NCI-H345 treated with DMSO at 0.1 percent for 48 hours (cell line): ENCODE data around the gene PDS5A.
"Not testable (repeated sequence)": the region's sequence is repeated elsewhere in the genome, so short reads cannot be mapped to it uniquely, and the experiment has no call there.

Source experiments
- DNase-seq: peaks from one replicate; lab custom pipeline; 2025; ENCODE audit not compliant: unreplicated experiment; lab: John Stamatoyannopoulos, UW

Gene PDS5A, protein sequence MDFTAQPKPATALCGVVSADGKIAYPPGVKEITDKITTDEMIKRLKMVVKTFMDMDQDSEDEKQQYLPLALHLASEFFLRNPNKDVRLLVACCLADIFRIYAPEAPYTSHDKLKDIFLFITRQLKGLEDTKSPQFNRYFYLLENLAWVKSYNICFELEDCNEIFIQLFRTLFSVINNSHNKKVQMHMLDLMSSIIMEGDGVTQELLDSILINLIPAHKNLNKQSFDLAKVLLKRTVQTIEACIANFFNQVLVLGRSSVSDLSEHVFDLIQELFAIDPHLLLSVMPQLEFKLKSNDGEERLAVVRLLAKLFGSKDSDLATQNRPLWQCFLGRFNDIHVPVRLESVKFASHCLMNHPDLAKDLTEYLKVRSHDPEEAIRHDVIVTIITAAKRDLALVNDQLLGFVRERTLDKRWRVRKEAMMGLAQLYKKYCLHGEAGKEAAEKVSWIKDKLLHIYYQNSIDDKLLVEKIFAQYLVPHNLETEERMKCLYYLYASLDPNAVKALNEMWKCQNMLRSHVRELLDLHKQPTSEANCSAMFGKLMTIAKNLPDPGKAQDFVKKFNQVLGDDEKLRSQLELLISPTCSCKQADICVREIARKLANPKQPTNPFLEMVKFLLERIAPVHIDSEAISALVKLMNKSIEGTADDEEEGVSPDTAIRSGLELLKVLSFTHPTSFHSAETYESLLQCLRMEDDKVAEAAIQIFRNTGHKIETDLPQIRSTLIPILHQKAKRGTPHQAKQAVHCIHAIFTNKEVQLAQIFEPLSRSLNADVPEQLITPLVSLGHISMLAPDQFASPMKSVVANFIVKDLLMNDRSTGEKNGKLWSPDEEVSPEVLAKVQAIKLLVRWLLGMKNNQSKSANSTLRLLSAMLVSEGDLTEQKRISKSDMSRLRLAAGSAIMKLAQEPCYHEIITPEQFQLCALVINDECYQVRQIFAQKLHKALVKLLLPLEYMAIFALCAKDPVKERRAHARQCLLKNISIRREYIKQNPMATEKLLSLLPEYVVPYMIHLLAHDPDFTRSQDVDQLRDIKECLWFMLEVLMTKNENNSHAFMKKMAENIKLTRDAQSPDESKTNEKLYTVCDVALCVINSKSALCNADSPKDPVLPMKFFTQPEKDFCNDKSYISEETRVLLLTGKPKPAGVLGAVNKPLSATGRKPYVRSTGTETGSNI (N-terminal part only)

DNA sequence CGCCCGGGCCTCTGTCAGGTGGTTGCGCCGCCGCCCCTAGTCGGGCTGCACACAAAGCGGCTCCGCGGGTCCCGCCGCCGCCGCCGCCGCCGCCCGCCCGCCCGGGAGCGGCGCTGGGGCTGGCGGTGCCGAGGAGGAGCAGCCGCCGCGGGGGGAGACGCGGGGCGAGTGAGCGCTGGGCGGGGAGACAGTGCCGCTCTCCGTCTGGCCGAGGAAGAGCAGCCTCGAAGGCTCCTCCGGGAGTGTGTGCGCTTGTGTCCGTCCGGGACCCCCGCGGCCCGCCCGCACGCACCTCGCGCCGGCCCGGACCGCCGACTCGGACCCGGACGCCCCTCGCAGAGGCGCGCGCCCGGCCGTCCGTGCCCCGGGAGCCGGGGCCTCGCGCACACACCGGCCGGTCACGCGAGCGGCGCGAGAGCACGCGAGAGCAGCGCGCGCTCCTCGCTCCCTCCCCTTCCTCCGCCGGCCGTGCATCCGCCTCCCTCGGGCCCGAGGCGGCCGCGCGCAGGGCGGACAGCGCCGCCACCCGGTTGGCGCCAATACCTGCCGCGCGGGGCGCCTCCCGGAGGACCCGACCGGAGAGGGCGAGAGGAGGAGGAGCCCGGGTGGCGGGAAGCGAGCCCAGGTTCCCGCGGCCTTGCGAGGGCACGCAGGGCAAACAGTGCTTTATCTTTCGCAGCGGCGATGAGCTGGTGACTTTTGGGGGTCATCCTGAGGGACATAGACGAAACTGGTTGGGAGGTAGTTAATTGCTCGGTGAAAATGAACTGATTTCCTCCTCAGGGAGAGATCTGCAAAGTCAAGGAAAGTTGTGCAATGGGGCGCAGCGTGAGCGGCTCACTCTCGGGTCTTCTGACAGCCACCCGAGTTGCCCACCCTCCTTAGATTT is at the start of gene PDS5A:
TSS of gene PDS5A (minus strand) at position 423 of the 889 bp plus-strand sequence. CDS start 1,334 bp downstream, outside the sequence.
- DNase-seq, result peak; percentile 65

DNA sequence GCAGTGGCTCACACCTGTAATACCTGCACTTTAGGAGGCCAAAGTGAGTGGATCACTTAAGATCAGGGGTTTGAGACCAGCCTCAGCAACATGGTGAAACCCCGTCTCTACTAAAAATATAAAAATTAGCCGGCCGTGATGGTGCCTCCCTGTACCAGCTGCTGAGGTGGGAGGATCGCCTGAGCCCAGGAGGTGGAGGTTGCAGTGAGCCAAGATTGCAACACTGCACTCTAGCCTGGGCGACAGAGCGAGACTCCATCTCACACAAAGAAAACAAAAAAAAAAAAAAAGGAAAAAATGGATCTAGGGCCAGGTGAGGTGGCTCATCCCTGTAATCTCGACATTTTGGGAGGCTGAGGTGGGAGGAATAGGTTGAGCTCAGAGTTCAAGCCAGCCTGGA is 46.3 kb upstream of the PDS5A start:
- not testable (repeated sequence) for DNase-seq

DNA sequence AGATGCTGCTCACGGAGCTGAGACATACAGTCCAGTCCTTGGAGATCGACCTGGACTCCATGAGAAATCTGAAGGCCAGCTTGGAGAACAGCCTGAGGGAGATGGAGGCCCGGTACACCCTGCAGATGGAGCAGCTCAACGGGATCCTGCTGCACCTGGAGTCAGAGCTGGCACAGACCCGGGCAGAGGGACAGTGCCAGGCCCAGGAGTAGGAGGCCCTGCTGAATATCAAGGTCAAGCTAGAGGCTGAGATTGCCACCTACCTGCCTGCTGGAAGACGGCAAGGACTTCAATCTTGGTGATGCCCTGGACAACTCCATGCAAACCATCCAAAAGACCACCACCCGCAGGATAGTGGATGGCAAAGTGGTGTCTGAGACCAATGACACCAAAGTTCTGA is 43.4 kb upstream of the PDS5A start:
- not testable (repeated sequence) for DNase-seq

DNA sequence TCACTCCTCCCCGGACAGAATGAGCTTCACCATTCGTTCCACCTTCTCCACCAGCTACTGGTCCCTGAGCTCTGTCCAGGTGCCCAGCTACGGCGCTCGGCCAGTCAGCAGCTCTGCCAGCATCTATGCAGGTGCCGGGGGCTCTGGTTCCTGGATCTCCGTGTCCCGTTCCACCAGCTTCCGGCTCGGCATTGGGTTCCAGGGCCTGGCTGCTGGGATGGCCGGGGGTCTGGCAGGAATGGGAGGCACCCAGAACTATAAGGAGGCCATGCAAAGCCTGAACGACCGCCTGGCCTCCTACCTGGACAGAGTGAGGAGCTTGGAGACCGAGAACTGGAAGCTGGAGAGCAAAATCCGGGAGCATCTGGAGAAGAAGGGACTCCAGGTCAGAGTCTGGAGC is 42.5 kb upstream of the PDS5A start:
- DNase-seq, result no peak

DNA sequence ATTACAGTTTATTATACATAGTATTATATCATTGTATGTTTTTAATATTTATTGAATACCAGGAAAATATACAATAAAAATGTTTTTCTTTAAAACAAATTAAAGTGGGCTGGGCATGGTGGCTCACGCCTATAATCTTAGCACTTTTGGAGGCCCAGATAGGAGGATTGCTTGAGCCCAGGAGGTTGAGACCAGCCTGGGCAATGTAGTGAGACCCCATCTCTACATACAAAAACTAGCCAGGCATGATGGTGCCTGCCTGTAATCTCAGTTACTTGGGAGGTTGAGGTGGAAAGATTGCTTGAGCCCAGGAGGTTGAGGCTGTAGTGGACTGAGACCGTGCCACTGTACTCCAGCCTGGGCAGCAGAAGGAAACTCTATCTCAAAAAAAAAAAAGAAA is 38.3 kb upstream of the PDS5A start:
- no peak for DNase-seq

DNA sequence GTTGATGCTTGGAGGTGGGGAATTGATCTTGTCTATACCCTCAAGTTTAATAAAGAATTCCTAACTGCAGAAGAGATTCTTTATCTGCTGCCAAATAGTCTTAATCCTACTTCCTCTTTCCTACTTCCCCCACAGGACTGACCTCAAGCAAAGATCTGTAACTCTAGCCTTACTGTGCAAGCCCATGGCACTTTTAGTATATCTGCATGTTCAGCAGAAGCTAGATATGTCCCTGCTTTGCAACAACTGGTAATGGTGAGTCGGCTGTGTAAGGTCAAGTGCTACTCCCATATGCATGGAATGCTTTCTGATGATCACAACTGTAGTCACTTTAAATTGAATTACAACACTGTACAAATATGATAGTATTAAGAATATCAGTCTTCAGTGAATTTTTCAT is 26.3 kb upstream of the PDS5A start:
- DNase-seq, result no peak

DNA sequence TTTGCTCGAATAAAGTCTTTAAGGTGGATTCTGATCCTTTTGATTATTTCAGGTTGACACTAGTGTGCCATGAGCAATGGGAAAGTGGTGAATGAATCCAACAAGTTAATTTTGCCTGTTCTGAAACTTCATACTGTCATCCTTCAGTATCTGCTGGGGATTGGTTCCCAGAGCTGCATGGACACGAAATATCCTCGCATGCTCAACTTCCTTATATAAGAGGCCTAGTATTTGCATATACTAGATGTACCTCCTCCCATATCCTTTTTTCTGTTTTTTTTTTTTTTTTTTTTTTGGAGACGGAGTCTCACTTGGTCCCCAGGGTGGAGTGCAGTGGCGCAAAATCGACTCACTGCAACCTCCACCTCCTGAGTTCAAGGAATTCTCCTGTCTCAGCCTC is 23.0 kb upstream of the PDS5A start:
- no peak for DNase-seq

DNA sequence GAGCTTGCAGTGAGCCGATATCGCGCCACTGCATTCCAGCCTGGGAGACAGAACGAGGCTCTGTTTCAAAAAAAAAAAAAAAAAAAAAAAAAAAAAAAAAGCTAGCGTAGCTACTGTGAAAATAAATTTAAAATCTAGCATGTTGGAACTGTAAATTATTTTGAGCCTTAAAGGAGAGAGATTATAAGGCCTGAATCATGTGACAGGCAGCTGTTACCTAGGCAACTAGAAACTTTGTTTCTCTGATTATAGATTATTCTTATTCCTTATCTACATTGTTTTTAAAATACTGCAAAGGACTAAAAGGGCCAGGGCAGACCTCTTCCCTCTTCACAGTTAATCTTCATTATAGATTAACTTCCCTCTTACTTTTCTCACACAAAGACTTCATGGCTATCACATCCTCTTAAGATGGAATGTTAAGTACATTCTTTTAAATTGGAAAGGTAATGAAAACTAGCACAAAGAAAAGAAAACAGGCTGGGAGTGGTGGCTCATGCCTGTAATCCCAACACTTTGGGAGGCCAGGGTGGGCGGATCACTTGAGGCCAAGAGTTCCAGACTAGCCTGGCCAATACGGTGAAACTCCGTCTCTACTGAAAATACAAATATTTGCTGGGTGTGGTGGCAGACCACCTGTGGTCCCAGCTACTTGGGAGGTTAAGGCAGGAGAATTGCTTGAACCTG is 21.1 kb upstream of the PDS5A start:
- no peak for DNase-seq

DNA sequence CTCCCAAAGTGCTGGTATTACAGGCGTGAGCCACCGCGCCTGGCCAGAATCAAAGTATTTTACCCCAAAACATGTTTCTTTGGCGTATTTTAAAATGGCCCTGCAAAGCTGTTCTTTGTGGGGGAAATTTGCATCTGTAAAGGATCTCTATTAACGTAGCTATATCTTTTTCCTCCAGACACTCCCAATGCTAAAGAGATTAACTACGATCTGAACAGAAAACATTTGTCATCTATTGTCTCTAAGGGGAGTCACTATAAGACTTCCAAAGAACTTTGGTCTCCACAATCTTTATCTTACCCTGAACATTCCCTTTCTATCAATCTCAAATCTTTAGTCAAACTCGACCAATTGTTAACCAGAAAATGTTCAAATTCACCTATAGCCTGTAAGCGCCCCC is 19.1 kb upstream of the PDS5A start:
- no peak for DNase-seq

DNA sequence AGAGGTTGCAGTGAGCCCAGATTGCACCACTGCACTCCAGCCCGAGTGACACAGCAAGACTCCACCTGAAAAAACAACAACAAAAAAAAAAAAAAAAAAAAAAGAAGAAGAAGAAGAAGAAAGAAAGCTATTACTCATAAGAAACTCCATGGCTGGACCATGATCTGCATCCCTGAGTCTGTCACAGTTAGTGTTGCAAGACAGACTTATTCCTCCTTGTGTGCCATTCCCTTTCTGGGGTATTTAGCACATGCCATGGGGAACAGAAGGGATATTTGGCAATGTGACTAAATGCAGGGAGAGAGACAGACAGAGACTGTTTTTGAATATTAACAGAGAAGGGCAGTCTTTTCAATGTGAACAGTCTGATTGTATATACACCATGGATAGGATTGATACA is 16.7 kb upstream of the PDS5A start:
- no peak for DNase-seq

DNA sequence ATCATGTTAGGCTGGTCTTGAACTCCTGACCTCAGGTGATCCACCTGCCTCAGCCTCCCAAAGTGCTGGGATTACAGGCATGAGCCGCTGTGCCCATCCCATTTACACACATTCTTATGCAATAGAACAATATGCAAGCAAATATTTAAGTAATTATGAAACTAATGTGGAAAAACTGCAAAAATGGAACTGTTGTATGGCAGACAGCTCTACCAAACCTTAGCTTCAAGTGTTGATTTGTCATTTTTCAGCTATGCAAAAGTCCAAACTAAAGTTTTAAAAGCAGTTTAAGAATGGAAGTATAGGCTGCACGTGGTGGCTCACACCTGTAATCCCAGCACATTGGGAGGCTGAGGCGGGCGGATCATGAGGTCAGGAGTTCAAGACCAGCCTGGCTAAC is 11.7 kb upstream of the PDS5A start:
- DNase-seq, result not testable (repeated sequence)

DNA sequence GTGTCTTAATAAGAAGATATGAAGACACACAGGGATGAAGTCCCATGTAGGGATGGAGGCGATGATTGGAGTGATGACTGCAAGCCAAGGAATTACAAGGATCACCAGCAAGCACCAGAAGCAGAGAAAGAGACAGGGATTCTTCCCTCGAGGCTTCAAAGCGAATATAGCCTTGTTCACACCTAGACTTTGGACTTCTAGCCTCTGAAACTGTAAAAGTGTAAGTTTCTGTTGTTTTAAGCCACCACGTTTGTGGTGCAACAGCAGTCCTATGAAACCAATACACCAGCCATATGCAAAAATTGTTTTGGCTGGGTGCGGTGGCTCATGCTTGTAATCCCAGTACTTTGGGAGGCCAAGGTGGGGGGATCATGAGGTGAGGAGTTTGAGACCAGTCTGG is 9.8 kb upstream of the PDS5A start:
- DNase-seq, result no peak

DNA sequence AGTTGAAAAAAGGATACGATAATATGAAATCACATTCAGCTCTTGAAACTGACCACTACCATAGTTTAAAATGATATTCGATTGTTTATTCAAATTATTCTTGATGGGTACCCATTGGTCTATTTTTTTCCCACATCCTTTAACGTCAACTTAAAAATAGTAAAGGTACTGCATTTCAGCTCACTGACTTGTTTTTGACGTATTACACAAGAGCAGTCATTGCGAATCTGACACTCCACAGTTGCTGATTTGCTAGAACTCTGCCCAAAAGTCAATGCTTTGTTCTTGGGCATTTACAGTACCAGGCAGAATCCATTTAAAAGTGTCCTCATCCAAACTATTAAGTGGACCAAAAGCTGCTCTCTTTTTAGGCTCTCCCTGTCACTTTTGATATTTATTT is 1.2 kb upstream of the PDS5A start:
- no peak for DNase-seq

DNA sequence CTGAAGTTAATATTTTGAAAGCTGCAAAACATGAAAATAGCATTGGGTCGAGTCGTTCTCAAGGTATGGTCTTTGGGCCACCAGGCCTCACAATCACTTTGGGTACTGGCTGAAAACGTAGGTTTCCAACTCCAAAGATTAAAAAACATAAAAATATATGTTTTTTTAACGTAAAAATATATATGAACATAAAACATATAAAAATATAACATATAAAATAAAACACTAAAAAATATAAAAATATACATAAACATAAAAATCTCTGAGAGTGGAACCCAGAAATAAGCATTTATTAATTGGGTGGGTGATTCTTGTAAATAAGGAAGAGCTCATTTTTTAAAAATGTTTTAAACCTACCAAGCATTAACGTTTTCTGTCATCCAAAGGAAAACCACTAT is 666 bp upstream of the PDS5A start:
- no peak for DNase-seq

DNA sequence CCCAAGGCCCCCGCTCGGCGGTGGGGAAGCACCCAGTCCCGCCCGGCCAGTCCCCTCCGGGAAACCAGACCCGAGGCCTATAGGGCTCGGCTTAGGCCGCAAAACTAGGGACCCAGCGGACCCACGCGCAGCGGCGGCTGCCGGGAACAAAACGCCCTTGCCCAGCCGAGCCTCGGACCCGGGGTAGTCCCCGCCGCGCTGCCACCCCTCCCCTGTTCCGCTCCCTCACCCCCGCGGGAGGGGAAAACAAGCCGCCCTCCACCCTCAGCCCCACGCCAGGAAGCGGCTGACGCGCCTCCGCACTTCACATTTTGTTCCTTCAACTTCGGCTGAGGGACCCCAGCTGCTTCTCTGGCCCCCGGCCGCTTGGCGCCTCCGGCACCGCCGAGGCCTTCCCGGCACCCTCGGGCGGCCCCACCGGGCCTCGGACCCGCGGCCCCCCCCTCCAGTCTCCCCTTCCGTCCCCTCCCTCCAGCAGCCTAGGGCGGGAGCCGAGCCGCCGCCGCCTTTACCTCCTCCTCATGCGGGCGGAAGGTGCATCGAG is 694 bp downstream of the PDS5A start:
- no peak for DNase-seq

DNA sequence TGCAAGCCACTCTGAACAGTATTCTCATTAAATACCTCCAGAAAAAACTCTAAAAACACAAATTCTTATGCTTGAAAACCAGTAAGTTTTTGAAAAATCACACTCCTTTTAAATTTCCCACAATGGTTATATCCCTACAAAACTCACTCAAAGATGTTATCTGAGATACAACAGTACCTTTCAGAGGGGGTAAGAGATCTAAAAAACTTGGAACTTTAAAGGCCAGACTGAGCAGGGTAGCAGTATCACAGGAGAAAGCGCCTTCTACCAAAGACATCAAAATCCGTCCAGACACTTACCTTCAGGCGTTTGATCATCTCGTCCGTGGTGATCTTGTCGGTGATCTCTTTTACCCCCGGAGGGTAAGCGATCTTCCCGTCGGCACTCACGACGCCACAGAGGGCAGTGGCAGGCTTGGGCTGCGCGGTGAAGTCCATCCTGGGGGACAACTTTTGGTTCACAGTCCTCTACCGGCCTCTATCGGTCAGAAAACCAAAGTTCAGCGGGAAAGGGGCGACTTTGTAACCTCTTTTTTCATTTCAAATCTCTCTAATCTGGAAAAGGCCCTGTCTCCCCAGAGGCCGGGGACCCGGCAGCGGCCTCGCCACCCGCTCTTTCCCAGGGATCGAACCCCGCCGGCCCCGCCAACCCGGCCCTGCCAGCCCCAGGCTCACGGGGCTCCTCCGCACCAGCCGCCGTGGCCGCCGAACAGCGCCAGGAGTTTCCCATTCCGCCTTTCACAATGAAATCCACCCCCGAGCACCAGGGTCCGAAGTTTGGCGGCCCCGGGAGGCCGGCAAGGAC is 1.4 kb downstream of the PDS5A start:
- peak; percentile 40 for DNase-seq

DNA sequence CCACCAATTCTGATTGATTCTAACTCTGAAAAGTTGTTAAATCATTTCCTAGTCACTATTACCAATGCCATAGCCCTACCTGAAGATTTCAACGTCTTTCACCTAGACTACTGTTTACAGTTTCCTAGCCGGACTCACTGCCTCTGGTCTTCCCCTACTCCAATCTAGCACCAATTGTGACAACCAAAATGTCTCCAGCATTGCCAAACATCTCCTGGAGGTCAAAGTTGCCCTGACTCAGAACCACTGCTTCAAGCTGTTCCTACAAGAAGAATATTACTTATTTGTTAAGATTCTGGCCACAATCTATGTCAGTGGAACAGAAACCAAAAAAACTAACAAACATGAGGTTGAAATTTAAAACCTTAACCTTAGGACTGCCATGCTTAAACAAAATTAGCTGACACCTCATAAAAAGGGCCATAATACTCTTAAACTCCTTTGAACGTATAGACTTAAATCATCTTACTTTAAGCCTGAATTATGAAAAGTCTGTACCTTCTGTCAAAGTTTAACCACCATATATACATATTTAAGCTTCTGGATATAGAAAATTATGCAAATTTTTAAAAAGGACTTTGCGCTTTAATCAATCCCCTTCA is 2.1 kb downstream of the PDS5A start:
- DNase-seq, result no peak

DNA sequence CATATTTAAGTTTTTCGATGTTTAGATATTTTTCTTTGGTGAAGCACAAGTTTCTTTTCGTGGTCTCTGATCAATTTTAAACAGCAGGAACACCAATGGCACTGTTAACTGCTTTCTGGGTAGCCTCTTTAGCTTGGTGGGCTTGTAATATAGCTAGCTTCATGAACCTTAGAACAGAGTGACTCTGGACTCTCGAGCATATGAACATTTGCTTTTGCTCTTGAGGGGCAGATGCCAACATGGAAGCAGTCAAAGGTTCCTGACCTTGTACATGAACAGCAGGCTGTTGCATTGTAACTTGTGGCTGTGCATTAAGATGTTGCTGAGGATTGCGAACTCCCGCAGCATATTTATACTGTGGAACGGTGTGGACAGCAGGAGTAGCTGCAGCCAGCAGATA is 4.7 kb downstream of the PDS5A start:
- DNase-seq, result not testable (repeated sequence)
